Stimulated activated CD8-positive, alpha-beta memory T cell treated with anti-CD3 and anti-CD28 coated beads, Interleukin-12 subunit alpha, Interleukin-12 subunit beta, amount 100 ng/mL, for 24 hours (primary cell): ENCODE results near the gene NOC2L.

Experiments used
- DNase-seq: peaks from one replicate; pipeline ENCODE4 v3.0.0-alpha.2; 2020; ENCODE audit errors: extremely low read depth

Gene NOC2L

GRCh38 chr1:916173-917075, 42.6 kb downstream of the NOC2L start:
- DNase-seq, result no peak

GRCh38 chr1:915295-916172, 43.5 kb downstream of the NOC2L start:
- no peak for DNase-seq

- no peak for DNase-seq
Observed at GRCh38 chr1:914891-915280, 44.2 kb downstream of the NOC2L start.

GRCh38 chr1:914131-914890, 44.7 kb downstream of the NOC2L start:
- no peak for DNase-seq

GRCh38 chr1:913491-914130, 45.4 kb downstream of the NOC2L start:
- DNase-seq, result no peak

GRCh38 chr1:912740-913301, 46.2 kb downstream of the NOC2L start:
- no peak for DNase-seq

GRCh38 chr1:911875-912739, 46.9 kb downstream of the NOC2L start:
- no peak for DNase-seq

- DNase-seq, result no peak
Observed at GRCh38 chr1:910881-911721, 48.0 kb downstream of the NOC2L start.

GRCh38 chr1:910311-910880, 48.7 kb downstream of the NOC2L start:
- no peak for DNase-seq

- no peak for DNase-seq
Observed at GRCh38 chr1:909861-910310, 49.2 kb downstream of the NOC2L start.

- DNase-seq, result no peak
Observed at GRCh38 chr1:908661-909060, 50.4 kb downstream of the NOC2L start.

GRCh38 chr1:907611-908451, 51.2 kb downstream of the NOC2L start:
- DNase-seq, result no peak

- DNase-seq, result no peak
Observed at GRCh38 chr1:906600-907420, 52.2 kb downstream of the NOC2L start.

- no peak for DNase-seq
Observed at GRCh38 chr1:905811-906599, 53.1 kb downstream of the NOC2L start.

GRCh38 chr1:905071-905749, 53.8 kb downstream of the NOC2L start:
- no peak for DNase-seq
